GM10847 (cell line): ENCODE measurements around the gene PITPNB.

Experiments
- POLR2A ChIP-seq: IDR thresholded peaks from 2 replicates; pipeline ENCODE4 v1.6.1; 2011; ENCODE audit not compliant: insufficient read length; ENCODE audit errors: extremely low read depth

The PITPNB gene

DNA sequence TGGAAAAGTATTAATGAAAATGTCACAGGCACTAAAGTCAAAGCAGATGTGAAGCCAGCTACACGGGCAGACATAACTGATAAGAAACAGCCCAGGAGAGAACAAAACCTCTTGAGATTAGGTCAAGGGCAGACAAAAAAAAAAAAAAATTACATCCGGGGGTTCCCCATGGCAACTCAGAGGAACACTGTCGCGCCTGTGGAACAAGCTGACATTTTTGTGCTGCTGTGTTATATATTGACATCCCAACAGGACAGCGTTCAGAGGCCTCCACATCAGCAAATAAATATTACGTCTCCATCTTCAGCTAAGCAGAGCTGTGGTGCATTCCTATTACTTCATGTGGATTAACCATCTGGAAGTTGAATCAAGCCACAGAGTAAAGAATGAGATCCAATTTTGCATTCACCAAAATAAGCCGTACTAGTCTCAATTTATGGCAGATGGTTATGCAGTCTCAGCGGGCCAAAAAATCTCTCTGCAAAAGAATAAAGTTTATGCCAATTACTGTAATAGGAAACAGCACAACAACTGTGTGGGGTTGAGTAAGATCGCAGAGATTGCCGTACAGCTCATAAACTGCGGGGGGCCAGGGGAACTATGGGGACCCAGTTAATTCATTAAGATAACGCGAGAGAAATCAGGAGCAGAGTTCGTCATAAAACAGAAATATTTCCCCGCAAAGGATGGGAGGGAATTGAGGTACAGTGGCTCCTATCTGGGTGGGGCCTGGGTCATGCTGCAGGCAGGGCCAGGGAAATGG is 76.2 kb downstream of the PITPNB start:
- TF ChIP-seq POLR2A, result no peak

- no peak for TF ChIP-seq POLR2A
Observed at GRCh38 chr22:27842201-27842600, 76.9 kb downstream of the PITPNB start.

DNA sequence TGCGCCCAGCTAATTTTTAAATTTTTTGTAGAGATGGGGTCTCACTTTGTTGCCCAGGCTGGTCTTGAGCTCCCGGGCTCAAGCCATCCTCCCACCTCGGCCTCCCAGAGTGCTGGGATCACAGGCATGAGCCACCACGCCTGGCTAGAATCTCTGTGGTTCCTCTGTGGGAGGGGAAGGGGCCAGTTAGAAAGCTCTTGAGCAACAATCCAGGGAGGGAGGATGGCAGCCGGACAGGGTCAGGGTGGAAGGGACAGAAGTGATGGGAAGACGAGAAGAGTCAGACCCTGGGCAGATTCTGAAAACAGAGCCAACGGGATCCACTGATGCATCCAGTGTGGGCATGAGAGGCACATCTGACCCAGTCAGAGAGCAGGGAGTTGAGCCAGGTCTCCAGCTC is 78.6 kb downstream of the PITPNB start:
- no peak for TF ChIP-seq POLR2A

- no peak for TF ChIP-seq POLR2A
Observed at GRCh38 chr22:27839057-27839660, 79.9 kb downstream of the PITPNB start.

GRCh38 chr22:27836181-27836580 is 82.9 kb downstream of the PITPNB start:
- no peak for TF ChIP-seq POLR2A

- TF ChIP-seq POLR2A, result no peak
Observed at GRCh38 chr22:27835446-27835845, 83.6 kb downstream of the PITPNB start.

GRCh38 chr22:27834364-27835185 is 84.5 kb downstream of the PITPNB start:
- no peak for TF ChIP-seq POLR2A

DNA sequence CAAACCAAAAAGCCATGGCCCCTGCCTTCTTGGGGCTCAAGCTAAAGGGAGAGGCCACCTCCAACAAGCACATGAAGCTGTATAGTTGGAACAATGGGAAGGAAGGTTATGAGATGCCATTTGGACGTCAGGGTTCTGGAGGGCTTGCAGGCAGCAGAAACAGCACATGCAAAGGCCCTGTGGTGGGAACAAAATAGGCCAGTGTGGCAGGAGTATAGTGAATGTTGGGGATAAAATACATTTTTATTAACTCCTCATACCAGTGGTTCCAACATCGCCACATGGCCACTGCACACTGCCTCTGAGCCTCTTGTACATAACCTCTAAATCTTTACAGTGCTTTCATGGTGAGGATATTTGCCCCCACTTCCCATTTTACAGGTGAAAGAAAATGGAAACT is 85.3 kb downstream of the PITPNB start:
- no peak for TF ChIP-seq POLR2A

GRCh38 chr22:27832606-27833005 is 86.5 kb downstream of the PITPNB start:
- TF ChIP-seq POLR2A, result no peak

DNA sequence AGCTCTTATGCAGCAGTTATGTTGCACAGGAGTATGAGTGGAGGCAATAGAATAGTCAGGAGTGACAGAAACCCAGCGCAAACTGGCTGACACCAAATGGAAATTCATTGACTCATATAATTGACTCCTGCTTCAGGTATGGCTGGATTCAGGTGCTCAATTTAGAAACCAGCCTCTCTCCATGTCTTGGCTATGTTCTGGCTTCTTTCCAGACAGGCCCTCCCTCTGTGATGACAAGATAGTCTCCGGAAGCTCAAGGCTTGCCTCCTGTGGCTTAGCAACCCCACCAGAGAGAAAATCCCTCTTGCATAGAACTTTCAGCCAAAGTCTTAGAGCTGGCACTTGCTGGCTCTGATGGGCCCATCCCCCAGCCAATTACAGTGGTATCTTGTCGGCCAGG is 89.4 kb downstream of the PITPNB start:
- TF ChIP-seq POLR2A, result no peak

DNA sequence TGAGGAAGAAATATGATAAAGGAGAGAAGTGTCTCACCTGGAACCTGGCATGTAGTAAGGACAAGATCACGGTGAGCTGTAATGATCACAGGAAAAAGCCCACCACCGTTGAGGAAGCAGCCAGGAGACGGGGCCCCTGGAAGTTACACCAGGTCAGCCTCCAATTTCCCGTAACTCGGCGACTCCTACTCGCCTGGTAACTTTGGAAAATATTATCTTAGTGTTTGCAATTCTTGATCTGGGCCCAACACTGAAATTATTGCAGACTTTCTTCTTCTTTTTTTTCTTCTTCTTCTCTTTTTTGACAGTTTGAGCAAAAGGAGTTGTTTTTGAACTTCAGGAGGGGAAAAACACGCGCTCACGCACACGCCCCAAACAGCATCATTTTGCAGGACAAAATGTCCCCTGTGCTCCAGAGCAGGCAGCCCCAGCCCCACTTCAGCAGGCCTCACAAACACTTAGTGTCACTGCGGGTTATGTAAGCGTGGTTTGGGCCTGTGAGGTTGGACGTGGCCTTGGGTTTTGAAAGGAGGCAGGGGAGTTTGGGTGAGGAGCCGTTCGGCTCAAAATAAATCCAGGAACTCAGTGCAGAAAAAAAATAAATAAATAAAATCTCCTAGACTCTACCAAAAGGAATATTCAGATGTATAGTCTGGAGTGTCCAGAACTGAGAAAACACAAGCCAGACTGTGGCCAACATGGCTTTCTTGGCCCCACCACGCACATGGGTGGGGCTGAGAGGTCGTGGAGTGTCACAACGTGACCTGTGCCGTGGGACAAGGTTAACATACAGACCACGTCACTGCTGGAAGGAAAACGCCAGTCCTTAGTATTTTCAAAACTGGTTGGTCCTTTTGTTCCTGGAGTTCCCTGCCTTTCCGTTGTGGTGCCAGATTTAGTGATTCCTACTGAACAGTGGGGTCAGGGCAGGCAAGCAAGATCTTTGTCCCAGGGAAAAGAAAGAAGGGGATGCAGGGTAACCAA is 91.2 kb downstream of the PITPNB start:
- no peak for TF ChIP-seq POLR2A

DNA sequence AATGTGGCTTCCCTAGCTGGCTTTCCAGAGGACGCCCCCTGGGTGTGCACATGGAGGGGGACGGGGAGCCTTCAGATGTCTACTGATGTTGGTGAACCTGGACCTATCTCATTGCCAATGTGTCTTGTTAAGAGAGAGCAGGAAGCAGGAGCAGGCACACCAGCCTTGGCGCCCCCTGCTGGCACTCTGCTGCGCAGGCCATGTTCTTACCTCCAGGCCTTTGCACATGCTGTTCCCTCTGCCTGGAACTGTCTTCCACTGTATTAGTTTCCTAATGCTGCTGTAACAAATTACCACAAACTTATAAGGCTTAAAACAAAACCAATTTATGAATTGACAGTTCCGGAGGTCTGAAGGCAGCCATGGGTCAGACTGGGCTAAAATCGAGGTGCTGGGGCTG is 93.9 kb downstream of the PITPNB start:
- no peak for TF ChIP-seq POLR2A

- TF ChIP-seq POLR2A, result no peak
Observed at GRCh38 chr22:27823221-27823620, 95.8 kb downstream of the PITPNB start.

DNA sequence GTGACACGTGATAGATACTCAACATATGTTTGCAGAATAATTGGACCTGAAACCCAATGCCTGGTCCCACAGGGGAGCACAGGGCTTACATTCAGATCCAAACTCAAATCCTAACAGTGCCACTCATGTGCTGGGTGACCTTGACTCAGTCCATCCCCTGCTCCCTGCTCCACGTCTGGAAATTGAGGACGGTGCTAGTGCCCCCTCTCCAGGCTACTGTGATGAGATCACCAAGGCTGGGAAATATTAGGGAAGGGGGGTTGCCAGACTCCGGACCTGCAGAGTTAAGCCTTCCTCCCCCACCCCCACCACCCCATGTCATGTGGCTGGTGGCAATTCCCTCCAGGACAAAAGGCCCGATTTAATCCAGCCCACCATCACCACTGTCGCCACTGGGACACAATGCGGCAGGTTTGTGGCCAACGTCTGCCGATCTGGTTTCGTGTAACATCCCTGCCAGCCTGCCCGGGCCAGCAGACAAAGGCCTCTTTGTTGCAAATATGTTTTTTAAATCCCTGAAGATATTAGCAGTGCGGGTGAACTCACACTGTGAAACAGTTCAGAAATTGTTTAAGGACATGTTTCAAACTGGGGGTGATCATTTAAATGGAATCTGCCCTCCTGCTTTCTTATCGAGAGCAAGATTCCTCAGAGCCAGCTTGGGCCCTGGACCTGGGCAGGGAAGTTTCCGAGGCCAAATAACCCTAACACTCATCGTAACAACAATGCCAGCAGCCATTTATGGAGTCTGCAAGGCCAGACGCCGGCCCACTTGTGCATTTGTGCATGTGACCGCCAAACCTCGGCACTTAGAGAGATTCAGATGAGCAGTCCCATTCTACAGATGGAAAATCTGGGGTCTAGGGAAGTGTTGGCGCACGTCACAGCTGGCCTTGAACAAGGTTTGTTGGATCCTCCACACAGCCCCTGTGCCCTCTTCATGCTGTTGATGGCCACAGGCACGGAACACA is 97.9 kb downstream of the PITPNB start:
- TF ChIP-seq POLR2A, result no peak
